ENCODE data around the gene CRYBA2.

CRYBA2 gene

DNA sequence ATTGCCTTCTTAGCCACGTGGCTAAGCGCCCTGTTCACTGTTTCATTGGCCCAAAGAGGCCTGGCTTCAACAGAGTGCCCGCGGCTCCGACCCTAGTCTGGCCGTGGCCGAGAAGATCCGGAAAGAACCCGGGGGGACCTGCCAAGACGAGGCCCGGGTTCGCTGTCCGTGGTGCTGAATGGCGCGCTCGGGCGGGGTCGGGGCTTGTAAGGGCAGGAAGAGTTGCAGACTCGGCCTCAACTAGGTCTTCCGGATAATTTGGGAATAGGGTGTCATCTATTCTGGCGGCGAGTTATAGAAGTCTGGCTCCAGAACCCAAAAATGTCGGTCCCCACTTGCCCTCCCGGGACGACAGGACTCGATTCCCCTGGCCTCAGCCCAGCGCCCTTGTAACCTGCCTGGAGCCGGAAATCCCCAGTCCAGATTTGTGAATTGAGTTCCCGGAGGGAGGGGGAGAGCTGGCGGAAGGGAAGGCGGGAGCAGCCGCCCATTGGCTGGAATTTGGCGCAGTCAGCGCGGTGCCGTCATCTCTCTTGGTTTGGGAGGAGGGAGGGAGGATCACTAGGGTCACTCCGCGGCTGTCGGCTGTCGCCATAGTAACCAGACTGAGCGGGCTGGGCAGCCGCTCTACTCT, 30.2 kb downstream of the CRYBA2 start:
- no peak for DNase-seq (ENCODE audit: extremely low read depth, low read depth)
- TF ChIP-seq, protein P1, sequence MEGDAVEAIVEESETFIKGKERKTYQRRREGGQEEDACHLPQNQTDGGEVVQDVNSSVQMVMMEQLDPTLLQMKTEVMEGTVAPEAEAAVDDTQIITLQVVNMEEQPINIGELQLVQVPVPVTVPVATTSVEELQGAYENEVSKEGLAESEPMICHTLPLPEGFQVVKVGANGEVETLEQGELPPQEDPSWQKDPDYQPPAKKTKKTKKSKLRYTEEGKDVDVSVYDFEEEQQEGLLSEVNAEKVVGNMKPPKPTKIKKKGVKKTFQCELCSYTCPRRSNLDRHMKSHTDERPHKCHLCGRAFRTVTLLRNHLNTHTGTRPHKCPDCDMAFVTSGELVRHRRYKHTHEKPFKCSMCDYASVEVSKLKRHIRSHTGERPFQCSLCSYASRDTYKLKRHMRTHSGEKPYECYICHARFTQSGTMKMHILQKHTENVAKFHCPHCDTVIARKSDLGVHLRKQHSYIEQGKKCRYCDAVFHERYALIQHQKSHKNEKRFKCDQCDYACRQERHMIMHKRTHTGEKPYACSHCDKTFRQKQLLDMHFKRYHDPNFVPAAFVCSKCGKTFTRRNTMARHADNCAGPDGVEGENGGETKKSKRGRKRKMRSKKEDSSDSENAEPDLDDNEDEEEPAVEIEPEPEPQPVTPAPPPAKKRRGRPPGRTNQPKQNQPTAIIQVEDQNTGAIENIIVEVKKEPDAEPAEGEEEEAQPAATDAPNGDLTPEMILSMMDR (IDR thresholded peaks at IDR 0.05; ENCODE audit: low read depth, low read length), result no peak

DNA sequence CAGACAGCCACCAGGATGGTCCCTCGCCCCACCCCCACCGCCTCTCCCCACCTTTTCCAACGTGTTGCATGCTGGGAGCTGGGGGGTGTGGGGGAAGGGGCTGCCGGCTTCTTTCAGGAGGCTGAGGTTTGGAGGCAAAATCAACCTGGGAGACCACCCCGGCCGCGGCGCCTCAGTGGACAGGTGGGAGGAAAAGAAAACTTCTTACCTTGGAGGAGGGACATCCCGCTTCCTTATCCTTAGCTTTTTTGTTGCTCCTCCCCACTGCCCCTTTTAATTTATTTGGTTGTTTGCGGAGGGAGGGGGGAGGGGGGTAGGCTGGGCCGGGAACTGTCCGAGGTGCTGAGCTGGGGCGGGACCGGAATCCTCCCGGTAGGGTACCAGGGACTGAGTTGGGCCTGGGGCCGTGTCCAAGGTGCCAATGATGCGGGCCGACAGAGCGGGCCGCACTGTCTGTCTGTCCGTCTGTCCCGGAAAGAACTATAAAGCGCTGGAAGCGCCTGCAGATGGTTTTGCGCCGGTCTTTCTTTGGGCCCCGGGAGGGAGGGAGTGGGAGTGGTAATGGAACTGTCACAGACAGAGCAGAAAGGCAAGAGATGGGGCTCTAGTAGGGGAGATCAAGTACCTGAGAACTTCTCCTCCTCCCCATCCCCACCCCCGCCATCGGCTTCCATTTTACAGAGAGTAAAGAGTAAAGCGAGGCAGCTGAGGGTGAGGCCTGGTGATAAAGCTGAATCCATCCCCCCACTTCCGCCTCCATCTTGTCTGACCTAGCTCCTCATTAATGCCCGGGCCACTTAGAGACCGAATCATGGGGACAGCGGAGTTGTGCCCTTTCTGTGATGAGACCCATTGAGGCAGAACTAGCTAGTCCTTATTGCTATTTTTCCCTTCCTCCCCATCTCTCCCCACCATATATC, 31.3 kb downstream of the CRYBA2 start:
- TF ChIP-seq, protein P1 (IDR thresholded peaks at IDR 0.05; ENCODE audit: low read depth, low read length), result no peak
- no peak for DNase-seq (ENCODE audit: extremely low read depth, low read depth)

DNA sequence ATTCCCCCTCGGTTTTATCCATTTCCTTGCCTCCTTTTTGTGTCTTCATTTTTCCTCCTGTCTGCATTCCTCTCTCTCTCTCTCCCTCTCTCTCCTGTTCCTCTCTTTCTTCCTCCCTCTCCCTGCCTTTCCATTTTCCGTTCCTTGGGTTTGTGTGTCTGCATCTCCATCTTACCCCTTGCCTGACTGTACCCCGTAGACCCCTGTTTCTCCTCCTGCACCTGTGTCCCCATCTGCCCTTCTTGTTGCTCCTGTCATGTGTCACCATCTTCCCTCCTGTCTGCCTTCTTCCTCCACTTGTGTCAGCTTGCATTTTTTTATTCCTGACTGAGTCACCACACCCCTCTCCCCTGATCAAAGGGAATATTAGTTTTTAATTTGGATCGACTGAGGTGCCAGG, 32.0 kb downstream of the CRYBA2 start:
- no peak for DNase-seq (ENCODE audit: extremely low read depth, low read depth)

DNA sequence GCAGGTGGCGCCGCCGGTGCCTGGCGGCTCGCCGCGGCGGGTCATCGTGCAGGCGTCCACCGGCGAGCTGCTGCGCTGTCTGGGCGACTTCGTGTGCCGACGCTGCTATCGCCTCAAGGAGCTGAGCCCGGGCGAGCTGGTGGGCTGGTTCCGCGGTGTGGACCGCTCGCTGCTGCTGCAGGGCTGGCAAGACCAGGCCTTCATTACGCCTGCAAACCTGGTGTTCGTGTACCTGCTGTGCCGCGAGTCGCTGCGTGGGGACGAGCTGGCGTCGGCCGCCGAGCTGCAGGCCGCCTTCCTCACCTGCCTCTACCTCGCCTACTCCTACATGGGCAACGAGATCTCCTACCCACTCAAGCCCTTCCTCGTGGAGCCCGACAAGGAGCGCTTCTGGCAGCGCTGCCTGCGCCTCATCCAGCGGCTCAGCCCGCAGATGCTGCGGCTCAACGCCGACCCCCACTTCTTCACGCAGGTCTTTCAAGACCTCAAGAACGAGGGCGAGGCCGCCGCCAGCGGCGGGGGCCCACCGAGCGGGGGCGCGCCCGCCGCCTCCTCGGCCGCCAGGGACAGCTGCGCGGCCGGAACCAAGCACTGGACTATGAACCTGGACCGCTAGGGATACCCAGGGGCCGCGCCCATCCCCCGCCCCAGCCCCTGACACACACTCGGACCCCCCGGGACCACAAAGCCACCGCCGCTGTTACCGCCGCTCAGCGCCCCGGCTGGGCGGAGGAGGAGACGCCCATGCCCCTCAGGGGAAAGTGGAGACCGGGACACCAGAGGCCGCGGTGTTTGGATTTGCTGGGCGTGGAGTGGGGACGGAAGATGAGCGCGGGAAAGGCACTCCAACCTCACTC, 32.7 kb downstream of the CRYBA2 start:
- TF ChIP-seq, protein P1 (IDR thresholded peaks at IDR 0.05; ENCODE audit: low read depth, low read length), result no peak
- DNase-seq (ENCODE audit: extremely low read depth, low read depth), result no peak

More for the DNA sequence above, 32.0 kb downstream of the CRYBA2 start:
- TF ChIP-seq, protein P1 (IDR thresholded peaks at IDR 0.05; ENCODE audit: low read depth, low read length), result no peak

DNA sequence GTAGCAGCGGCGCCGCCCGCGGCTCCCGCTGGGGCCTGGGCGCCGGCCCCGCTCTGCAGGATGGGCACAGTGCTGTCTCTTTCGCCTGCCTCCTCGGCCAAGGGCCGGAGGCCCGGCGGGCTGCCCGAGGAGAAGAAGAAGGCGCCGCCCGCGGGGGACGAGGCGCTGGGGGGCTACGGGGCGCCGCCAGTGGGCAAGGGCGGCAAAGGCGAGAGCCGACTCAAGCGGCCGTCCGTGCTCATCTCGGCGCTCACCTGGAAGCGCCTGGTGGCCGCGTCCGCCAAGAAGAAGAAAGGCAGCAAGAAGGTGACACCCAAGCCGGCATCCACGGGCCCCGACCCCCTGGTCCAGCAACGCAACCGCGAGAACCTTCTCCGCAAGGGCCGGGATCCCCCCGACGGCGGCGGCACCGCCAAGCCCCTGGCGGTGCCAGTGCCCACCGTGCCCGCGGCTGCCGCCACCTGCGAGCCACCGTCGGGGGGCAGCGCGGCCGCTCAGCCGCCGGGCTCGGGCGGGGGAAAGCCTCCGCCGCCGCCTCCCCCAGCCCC, 33.4 kb downstream of the CRYBA2 start:
- TF ChIP-seq, protein P1 (IDR thresholded peaks at IDR 0.05; ENCODE audit: low read depth, low read length), result no peak
- no peak for DNase-seq (ENCODE audit: extremely low read depth, low read depth)

DNA sequence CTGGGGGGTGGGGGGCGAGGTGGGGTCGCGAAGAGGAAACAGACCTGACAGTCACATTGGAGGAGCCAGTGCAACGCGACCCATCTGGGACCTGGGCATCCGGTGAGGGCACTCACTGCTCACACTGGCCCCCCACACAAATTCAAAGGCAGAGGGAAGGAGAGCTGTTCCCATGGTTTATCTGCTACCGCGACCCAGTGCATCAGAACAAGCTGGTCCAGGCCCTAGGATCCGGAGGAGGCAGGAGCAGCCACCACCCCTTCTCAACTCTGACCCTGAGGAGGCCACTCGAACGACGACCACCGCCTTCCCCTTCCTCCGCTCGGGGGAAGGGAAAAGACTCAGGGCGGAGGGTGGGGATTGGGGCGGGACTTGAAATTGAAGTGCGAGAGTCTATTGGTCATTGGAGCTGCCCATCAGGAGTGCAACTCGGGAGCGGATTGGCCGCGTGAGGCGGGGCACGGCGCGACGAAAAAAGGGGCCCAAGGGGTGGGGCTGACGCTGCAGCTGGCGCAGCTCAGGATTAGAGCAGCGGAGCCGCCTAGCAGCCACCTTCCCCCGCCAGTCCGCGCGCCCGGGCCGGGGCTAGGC, 34.0 kb downstream of the CRYBA2 start, which contains the start of gene CDK5R2:
Gene CDK5R2, plus strand, starts transcription at position 526 of the 591 bp plus-strand sequence. CDS start 155 bp downstream, outside the sequence.
- TF ChIP-seq, protein P1 (IDR thresholded peaks at IDR 0.05; ENCODE audit: low read depth, low read length), result no peak
- DNase-seq (ENCODE audit: extremely low read depth, low read depth), result peak; percentile 46

Data from AG09319 (cell line).